T-helper 2 cell treated with Interferon-gamma antibody and Interleukin-4, amounts not matched to agents 5 μg/mL and 100 μg/mL, for 36 hours (primary cell): ENCODE results near the gene SP5.

Experiments used
- DNase-seq: peaks from one replicate; pipeline ENCODE4 v3.0.0; 2021; ENCODE audit warnings: low spot score
- H3K27ac Mint-ChIP-seq: one replicate; pipeline ENCODE4 v1.8.0; 2021; ENCODE audit warnings: mild to moderate bottlenecking, mixed read lengths
- H3K27me3 Mint-ChIP-seq: one replicate; pipeline ENCODE4 v1.8.0; 2021; ENCODE audit warnings: low read depth, mixed read lengths
- H3K36me3 Mint-ChIP-seq: one replicate; pipeline ENCODE4 v1.8.0; 2021; ENCODE audit warnings: low read depth, mixed read lengths
- H3K4me1 Mint-ChIP-seq: one replicate; pipeline ENCODE4 v1.8.0; 2021; ENCODE audit warnings: low read depth, mixed read lengths
- H3K4me3 Mint-ChIP-seq: one replicate; pipeline ENCODE4 v1.8.0; 2022; ENCODE audit warnings: mild to moderate bottlenecking, moderate library complexity, mixed read lengths
- H3K9me3 Mint-ChIP-seq: one replicate; pipeline ENCODE4 v1.8.0; 2021; ENCODE audit warnings: mixed read lengths

The SP5 gene

GRCh38 chr2:170695521-170696410, 19.4 kb upstream of the SP5 start:
- H3K36me3 Mint-ChIP-seq = no peaks in the 10 kb centered on the region
- H3K27ac Mint-ChIP-seq = no peak overlapping the region
- no peak overlapping the region for H3K4me3 Mint-ChIP-seq
- H3K4me1 Mint-ChIP-seq = no peaks in the 10 kb centered on the region
- H3K9me3 Mint-ChIP-seq = no peaks in the 10 kb centered on the region
- no peak for DNase-seq
- peaks cover 11% of the 10 kb centered on the region for H3K27me3 Mint-ChIP-seq

GRCh38 chr2:170696948-170697347, 18.2 kb upstream of the SP5 start:
- no peak overlapping the region for H3K27ac Mint-ChIP-seq
- peaks cover 15% of the 10 kb centered on the region for H3K27me3 Mint-ChIP-seq
- DNase-seq = no peak
- no peaks in the 10 kb centered on the region for H3K9me3 Mint-ChIP-seq
- no peaks in the 10 kb centered on the region for H3K4me1 Mint-ChIP-seq
- H3K4me3 Mint-ChIP-seq = no peak overlapping the region
- no peaks in the 10 kb centered on the region for H3K36me3 Mint-ChIP-seq

- DNase-seq = no peak
- Mint-ChIP-seq H3K27ac (no peak overlapping the region), H3K9me3 (no peaks in the 10 kb centered on the region), H3K4me3 (no peak overlapping the region), H3K4me1 (no peaks in the 10 kb centered on the region), H3K27me3 (peaks cover 33% of the 10 kb centered on the region), H3K36me3 (no peaks in the 10 kb centered on the region)
Measured at GRCh38 chr2:170701011-170701410, 14.1 kb upstream of the SP5 start.

GRCh38 chr2:170703776-170704476, 11.2 kb upstream of the SP5 start:
- no peak overlapping the region for H3K27ac Mint-ChIP-seq
- no peak for DNase-seq
- peaks cover 6% of the 10 kb centered on the region for H3K4me1 Mint-ChIP-seq
- H3K9me3 Mint-ChIP-seq = no peaks in the 10 kb centered on the region
- no peak overlapping the region for H3K4me3 Mint-ChIP-seq
- peaks cover 48% of the 10 kb centered on the region for H3K27me3 Mint-ChIP-seq
- no peaks in the 10 kb centered on the region for H3K36me3 Mint-ChIP-seq

- no peak overlapping the region for H3K27ac Mint-ChIP-seq
- no peaks in the 10 kb centered on the region for H3K36me3 Mint-ChIP-seq
- no peak for DNase-seq
- peaks cover 17% of the 10 kb centered on the region for H3K4me1 Mint-ChIP-seq
- H3K4me3 Mint-ChIP-seq = no peak overlapping the region
- H3K27me3 Mint-ChIP-seq = peaks cover 75% of the 10 kb centered on the region
- no peaks in the 10 kb centered on the region for H3K9me3 Mint-ChIP-seq
Measured at GRCh38 chr2:170707821-170708795, 7.0 kb upstream of the SP5 start.

- Mint-ChIP-seq H3K27ac (no peak overlapping the region), H3K36me3 (no peaks in the 10 kb centered on the region), H3K4me3 (no peak overlapping the region), H3K4me1 (peaks cover 22% of the 10 kb centered on the region), H3K27me3 (peaks cover 73% of the 10 kb centered on the region), H3K9me3 (no peaks in the 10 kb centered on the region)
- no peak for DNase-seq
Measured at GRCh38 chr2:170710609-170710979, 4.5 kb upstream of the SP5 start.

- Mint-ChIP-seq H3K4me3 (peak overlapping the region; percentile 47), H3K36me3 (no peaks in the 10 kb centered on the region), H3K9me3 (no peaks in the 10 kb centered on the region), H3K27ac (no peak overlapping the region), H3K4me1 (peaks cover 25% of the 10 kb centered on the region), H3K27me3 (peaks cover 76% of the 10 kb centered on the region)
- no peak for DNase-seq
Measured at GRCh38 chr2:170711196-170711773, 3.9 kb upstream of the SP5 start.

GRCh38 chr2:170711774-170712652, 3.1 kb upstream of the SP5 start:
- no peak overlapping the region for H3K27ac Mint-ChIP-seq

GRCh38 chr2:170712653-170713542, 2.2 kb upstream of the SP5 start:
- H3K9me3 Mint-ChIP-seq = no peaks in the 10 kb centered on the region
- H3K4me3 Mint-ChIP-seq = peak overlapping the region; percentile 47
- H3K4me1 Mint-ChIP-seq = peaks cover 26% of the 10 kb centered on the region

More at GRCh38 chr2:170711774-170712652, 3.1 kb upstream of the SP5 start:
- no peaks in the 10 kb centered on the region for H3K36me3 Mint-ChIP-seq
- no peak for DNase-seq
- peak overlapping the region; percentile 47 for H3K4me3 Mint-ChIP-seq
- peaks cover 25% of the 10 kb centered on the region for H3K4me1 Mint-ChIP-seq
- peaks cover 75% of the 10 kb centered on the region for H3K27me3 Mint-ChIP-seq
- no peaks in the 10 kb centered on the region for H3K9me3 Mint-ChIP-seq

GRCh38 chr2:170713543-170714380, 1.4 kb upstream of the SP5 start:
- Mint-ChIP-seq H3K4me3 (peak overlapping the region; percentile 47), H3K27ac (no peak overlapping the region), H3K36me3 (no peaks in the 10 kb centered on the region), H3K9me3 (no peaks in the 10 kb centered on the region), H3K4me1 (peaks cover 20% of the 10 kb centered on the region), H3K27me3 (peaks cover 78% of the 10 kb centered on the region)
- peak; percentile 14 for DNase-seq

More at GRCh38 chr2:170712653-170713542, 2.2 kb upstream of the SP5 start:
- Mint-ChIP-seq H3K27me3 (peaks cover 78% of the 10 kb centered on the region), H3K36me3 (no peaks in the 10 kb centered on the region), H3K27ac (no peak overlapping the region)
- no peak for DNase-seq

GRCh38 chr2:170714381-170715061, 616 bp upstream of the SP5 start:
- Mint-ChIP-seq H3K9me3 (no peaks in the 10 kb centered on the region), H3K27ac (peak overlapping the region; percentile 2), H3K4me1 (peaks cover 20% of the 10 kb centered on the region), H3K36me3 (no peaks in the 10 kb centered on the region), H3K4me3 (peak overlapping the region; percentile 82), H3K27me3 (peaks cover 78% of the 10 kb centered on the region)
- peak; percentile 18 for DNase-seq
